Measurements from ENCODE around the gene MMP10. TPM values are rescaled to one million over a fixed set of nuclear protein-coding genes. Genes with fewer than 3 reads are reported as not detected.

Gene MMP10
- total and polyA plus RNA-seq, 2 experiments from 2014 or later: 0.10 TPM; not detected in 1

DNA sequence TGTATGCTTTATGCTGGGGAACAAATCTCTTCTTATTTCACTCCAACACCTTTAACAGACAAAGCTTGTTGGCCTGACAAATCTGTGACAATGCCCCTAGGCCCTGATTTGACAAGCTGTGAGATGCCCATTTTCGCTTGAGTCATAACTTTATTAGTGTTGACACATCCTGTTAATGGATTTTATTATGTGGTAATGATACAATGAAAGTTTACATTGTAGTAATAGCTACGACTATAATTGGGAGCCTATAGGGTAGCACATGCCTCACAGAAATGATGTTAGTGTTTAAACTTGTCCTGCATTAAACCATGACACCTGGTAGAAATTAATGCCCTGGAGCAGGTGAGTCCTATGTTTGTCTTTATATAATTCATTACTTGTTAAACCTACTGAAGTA lies 3.3 kb upstream of the MMP10 start:
- Histone ChIP-seq H3F3A (replicated peaks; ENCODE audit: low read depth) (no peaks in the 10 kb centered on the region), H3K27me3 (ENCODE audit: insufficient read depth) (no peaks in the 10 kb centered on the region), H3K79me2 (replicated peaks; ENCODE audit: insufficient read depth) (no peaks in the 10 kb centered on the region), H4K20me1 (replicated peaks; ENCODE audit: insufficient read depth) (no peaks in the 10 kb centered on the region), H3K4me2 (no peak overlapping the region), H3K4me1 (ENCODE audit: insufficient read depth) (peaks cover 11% of the 10 kb centered on the region), H3K27ac (ENCODE audit: low read depth) (no peak overlapping the region), H2AFZ (no peak overlapping the region), H3K36me3 (ENCODE audit: insufficient read depth) (no peaks in the 10 kb centered on the region), H3K9me2 (ENCODE audit: insufficient read depth) (no peaks in the 10 kb centered on the region), H3K4me3 (no peak overlapping the region)
- H3K27me3 Mint-ChIP-seq (ENCODE audit: insufficient read depth, low read depth, poor library complexity): no peaks in the 10 kb centered on the region
- H3K9me3 Mint-ChIP-seq: no peaks in the 10 kb centered on the region
- no peak overlapping the region for H3K27ac Mint-ChIP-seq
- TF ChIP-seq EZH2 (IDR thresholded peaks at IDR 0.05; ENCODE audit: low read depth, unreplicated experiment): no peak
- no peak for TF ChIP-seq ZNF331 (CRISPR knock-in tag; IDR thresholded peaks at IDR 0.05; ENCODE audit: low read depth)
- no peak for TF ChIP-seq EZH2phosphoT487 (IDR thresholded peaks at IDR 0.05; ENCODE audit: unreplicated experiment)
- TF ChIP-seq, protein P1, sequence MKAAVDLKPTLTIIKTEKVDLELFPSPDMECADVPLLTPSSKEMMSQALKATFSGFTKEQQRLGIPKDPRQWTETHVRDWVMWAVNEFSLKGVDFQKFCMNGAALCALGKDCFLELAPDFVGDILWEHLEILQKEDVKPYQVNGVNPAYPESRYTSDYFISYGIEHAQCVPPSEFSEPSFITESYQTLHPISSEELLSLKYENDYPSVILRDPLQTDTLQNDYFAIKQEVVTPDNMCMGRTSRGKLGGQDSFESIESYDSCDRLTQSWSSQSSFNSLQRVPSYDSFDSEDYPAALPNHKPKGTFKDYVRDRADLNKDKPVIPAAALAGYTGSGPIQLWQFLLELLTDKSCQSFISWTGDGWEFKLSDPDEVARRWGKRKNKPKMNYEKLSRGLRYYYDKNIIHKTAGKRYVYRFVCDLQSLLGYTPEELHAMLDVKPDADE (IDR thresholded peaks at IDR 0.05): no peak
- TF ChIP-seq STAT1 (IDR thresholded peaks at IDR 0.05; ENCODE audit: unreplicated experiment): no peak
- no peak for TF ChIP-seq JUNB (IDR thresholded peaks at IDR 0.05; ENCODE audit: unreplicated experiment)
- TF ChIP-seq, protein P2, sequence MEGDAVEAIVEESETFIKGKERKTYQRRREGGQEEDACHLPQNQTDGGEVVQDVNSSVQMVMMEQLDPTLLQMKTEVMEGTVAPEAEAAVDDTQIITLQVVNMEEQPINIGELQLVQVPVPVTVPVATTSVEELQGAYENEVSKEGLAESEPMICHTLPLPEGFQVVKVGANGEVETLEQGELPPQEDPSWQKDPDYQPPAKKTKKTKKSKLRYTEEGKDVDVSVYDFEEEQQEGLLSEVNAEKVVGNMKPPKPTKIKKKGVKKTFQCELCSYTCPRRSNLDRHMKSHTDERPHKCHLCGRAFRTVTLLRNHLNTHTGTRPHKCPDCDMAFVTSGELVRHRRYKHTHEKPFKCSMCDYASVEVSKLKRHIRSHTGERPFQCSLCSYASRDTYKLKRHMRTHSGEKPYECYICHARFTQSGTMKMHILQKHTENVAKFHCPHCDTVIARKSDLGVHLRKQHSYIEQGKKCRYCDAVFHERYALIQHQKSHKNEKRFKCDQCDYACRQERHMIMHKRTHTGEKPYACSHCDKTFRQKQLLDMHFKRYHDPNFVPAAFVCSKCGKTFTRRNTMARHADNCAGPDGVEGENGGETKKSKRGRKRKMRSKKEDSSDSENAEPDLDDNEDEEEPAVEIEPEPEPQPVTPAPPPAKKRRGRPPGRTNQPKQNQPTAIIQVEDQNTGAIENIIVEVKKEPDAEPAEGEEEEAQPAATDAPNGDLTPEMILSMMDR (conservative IDR thresholded peaks at IDR 0.05; ENCODE audit: low read depth in 2 of 2): no peak
- DNase-seq (ENCODE audit: low spot score) (no peak), ATAC-seq (no peak)
- H3K4me1 Mint-ChIP-seq: peaks cover 13% of the 10 kb centered on the region; the same call in 2 of the 3 replicates
- no peaks in the 10 kb centered on the region for H3K36me3 Mint-ChIP-seq (ENCODE audit: low read depth)
- H3K4me3 Mint-ChIP-seq: no peak overlapping the region

DNA sequence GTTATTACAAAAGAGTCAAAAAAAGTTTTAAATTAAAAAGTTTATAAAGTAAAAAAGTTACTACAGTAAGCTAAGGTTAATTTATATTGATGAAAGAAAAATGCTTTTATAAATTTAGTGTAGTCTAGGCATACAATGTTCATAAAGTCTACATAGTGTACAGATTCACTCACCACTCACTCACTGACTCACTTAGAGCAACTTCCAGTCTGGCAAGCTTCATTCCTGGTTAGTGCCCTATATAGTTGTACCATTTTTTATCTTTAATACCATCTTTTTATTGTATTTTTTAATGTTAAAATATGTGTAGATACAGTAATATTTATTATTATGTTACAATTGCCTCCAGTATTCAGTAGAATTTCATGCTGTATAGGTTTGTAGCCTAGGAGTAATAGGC lies 2.6 kb upstream of the MMP10 start:
- Histone ChIP-seq H3F3A (replicated peaks; ENCODE audit: low read depth) (no peaks in the 10 kb centered on the region), H3K4me2 (no peak overlapping the region), H3K4me1 (ENCODE audit: insufficient read depth) (peaks cover 11% of the 10 kb centered on the region), H3K9me2 (ENCODE audit: insufficient read depth) (no peaks in the 10 kb centered on the region), H4K20me1 (replicated peaks; ENCODE audit: insufficient read depth) (no peaks in the 10 kb centered on the region), H3K36me3 (ENCODE audit: insufficient read depth) (no peaks in the 10 kb centered on the region), H3K27me3 (ENCODE audit: insufficient read depth) (no peaks in the 10 kb centered on the region), H3K27ac (ENCODE audit: low read depth) (no peak overlapping the region), H3K4me3 (no peak overlapping the region), H2AFZ (no peak overlapping the region), H3K79me2 (replicated peaks; ENCODE audit: insufficient read depth) (no peaks in the 10 kb centered on the region)
- H3K27ac Mint-ChIP-seq: no peak overlapping the region
- H3K27me3 Mint-ChIP-seq (ENCODE audit: insufficient read depth, low read depth, poor library complexity): no peaks in the 10 kb centered on the region
- peaks cover 13% of the 10 kb centered on the region; the same call in 2 of the 3 replicates for H3K4me1 Mint-ChIP-seq
- DNase-seq (ENCODE audit: low spot score) (no peak), ATAC-seq (no peak)
- TF ChIP-seq STAT1 (IDR thresholded peaks at IDR 0.05; ENCODE audit: unreplicated experiment): no peak
- H3K36me3 Mint-ChIP-seq (ENCODE audit: low read depth): no peaks in the 10 kb centered on the region
- H3K9me3 Mint-ChIP-seq: no peaks in the 10 kb centered on the region
- H3K4me3 Mint-ChIP-seq: no peak overlapping the region

DNA sequence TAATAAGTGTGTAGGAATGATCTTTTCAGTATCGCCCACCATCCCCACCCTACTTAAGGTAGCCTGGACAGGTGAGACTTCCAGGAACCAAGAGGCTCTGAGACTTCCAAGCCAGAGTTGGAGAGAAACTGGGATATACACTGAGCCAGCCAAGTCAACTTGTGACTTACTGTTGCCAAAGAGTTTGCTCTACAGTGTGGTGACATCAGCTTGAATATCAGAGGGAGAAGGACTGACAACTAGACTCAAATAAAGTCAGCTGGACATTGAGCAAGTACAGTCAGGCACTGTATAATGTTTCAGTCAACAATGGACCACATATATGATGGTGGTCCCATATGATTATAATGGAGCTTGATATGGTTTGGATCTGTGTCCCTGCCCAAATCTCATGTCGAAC lies 1.2 kb upstream of the MMP10 start:
- Histone ChIP-seq H3K9me2 (ENCODE audit: insufficient read depth) (no peaks in the 10 kb centered on the region), H3K4me2 (no peak overlapping the region), H3K79me2 (replicated peaks; ENCODE audit: insufficient read depth) (no peaks in the 10 kb centered on the region), H4K20me1 (replicated peaks; ENCODE audit: insufficient read depth) (no peaks in the 10 kb centered on the region), H3K36me3 (ENCODE audit: insufficient read depth) (no peaks in the 10 kb centered on the region), H3K4me3 (no peak overlapping the region), H3K4me1 (ENCODE audit: insufficient read depth) (peaks cover 11% of the 10 kb centered on the region), H3F3A (replicated peaks; ENCODE audit: low read depth) (no peaks in the 10 kb centered on the region), H3K27ac (ENCODE audit: low read depth) (no peak overlapping the region), H3K27me3 (ENCODE audit: insufficient read depth) (no peaks in the 10 kb centered on the region), H2AFZ (no peak overlapping the region)
- Mint-ChIP-seq H3K4me3 (no peak overlapping the region), H3K9me3 (no peaks in the 10 kb centered on the region), H3K27ac (no peak overlapping the region), H3K27me3 (ENCODE audit: insufficient read depth, low read depth, poor library complexity) (no peaks in the 10 kb centered on the region), H3K36me3 (ENCODE audit: low read depth) (no peaks in the 10 kb centered on the region), H3K4me1 (peaks cover 13% of the 10 kb centered on the region; the same call in 2 of the 3 replicates)
- no peak for DNase-seq (ENCODE audit: low spot score)
- TF ChIP-seq, protein P3, sequence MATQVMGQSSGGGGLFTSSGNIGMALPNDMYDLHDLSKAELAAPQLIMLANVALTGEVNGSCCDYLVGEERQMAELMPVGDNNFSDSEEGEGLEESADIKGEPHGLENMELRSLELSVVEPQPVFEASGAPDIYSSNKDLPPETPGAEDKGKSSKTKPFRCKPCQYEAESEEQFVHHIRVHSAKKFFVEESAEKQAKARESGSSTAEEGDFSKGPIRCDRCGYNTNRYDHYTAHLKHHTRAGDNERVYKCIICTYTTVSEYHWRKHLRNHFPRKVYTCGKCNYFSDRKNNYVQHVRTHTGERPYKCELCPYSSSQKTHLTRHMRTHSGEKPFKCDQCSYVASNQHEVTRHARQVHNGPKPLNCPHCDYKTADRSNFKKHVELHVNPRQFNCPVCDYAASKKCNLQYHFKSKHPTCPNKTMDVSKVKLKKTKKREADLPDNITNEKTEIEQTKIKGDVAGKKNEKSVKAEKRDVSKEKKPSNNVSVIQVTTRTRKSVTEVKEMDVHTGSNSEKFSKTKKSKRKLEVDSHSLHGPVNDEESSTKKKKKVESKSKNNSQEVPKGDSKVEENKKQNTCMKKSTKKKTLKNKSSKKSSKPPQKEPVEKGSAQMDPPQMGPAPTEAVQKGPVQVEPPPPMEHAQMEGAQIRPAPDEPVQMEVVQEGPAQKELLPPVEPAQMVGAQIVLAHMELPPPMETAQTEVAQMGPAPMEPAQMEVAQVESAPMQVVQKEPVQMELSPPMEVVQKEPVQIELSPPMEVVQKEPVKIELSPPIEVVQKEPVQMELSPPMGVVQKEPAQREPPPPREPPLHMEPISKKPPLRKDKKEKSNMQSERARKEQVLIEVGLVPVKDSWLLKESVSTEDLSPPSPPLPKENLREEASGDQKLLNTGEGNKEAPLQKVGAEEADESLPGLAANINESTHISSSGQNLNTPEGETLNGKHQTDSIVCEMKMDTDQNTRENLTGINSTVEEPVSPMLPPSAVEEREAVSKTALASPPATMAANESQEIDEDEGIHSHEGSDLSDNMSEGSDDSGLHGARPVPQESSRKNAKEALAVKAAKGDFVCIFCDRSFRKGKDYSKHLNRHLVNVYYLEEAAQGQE (IDR thresholded peaks at IDR 0.05; ENCODE audit: unreplicated experiment): no peak
- TF ChIP-seq POLR2AphosphoS5 (IDR thresholded peaks at IDR 0.05; ENCODE audit: low read depth) (no peak), JUNB (IDR thresholded peaks at IDR 0.05; ENCODE audit: unreplicated experiment) (no peak)
- TF ChIP-seq, protein P2 (conservative IDR thresholded peaks at IDR 0.05; ENCODE audit: low read depth in 2 of 2): no peak
- no peak for ATAC-seq

Data from GM23338 (cell line).